NCI-H460 (cell line): Measurements from ENCODE around the gene TYW3. TPM values are rescaled to one million over a fixed set of nuclear protein-coding genes. Genes with fewer than 3 reads are reported as not detected.
A peak's percentile ranks its signal among the peaks of the same experiment; 100 is the strongest.

Source experiments
- DNase-seq: peaks from one replicate; pipeline ENCODE4 v3.0.0-alpha.2; 2016; ENCODE audit warnings: low read depth; ENCODE audit errors: extremely low read depth
- polyA plus RNA-seq: library from polyadenylated mRNA; depleted of rRNA; stranded (reverse); fragments of >200 nt; gene quantifications from 2 replicates; pipeline ENCODE4 v1.2.3, GENCODE V29; 2014; cell fraction: nucleus; rRNA removed
- total RNA-seq: library from RNA; depleted of rRNA; stranded (reverse); fragments of >200 nt; shearing (Covaris generic); gene quantifications from 2 replicates; pipeline ENCODE4 v1.2.3, GENCODE V29; 2014; rRNA removed

The TYW3 gene, protein sequence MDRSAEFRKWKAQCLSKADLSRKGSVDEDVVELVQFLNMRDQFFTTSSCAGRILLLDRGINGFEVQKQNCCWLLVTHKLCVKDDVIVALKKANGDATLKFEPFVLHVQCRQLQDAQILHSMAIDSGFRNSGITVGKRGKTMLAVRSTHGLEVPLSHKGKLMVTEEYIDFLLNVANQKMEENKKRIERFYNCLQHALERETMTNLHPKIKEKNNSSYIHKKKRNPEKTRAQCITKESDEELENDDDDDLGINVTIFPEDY
- total RNA-seq: 19.3 and 24.0 TPM in 2 replicates
- polyA plus RNA-seq: 24.0 and 26.4 TPM in 2 replicates

DNA sequence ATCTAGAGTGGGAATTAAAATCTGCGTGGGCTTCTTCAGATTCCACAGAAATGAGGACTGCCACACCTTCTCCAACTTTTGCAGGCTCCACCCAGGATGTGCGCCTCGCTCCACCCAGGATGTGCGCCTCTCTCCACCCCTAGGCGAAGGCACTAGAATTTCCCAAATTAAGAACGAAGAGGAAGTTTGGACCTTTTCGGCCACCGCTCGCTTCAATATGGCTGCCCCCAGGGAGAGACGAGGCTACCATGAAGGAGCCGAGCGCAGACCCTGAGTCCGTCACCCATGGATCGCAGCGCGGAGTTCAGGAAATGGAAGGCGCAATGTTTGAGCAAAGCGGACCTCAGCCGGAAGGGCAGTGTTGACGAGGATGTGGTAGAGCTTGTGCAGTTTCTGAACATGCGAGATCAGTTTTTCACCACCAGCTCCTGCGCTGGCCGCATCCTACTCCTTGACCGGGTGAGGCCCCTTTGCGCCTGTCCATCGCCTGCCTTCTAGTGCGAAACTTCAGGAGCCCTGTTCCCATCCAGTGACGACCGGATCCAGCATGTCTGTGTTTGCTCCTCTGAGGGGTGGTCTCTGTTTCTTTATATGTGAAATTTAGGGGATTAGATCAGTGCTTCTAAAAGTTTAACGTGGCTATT lies at the start of gene TYW3, which contains the start of gene CRYZ:
Gene TYW3 (plus strand): TSS at position 193 of the 644 bp plus-strand sequence. CDS start 93 bp downstream, at position 286.
Gene CRYZ (minus strand): TSS at position 91 of the 644 bp plus-strand sequence. CDS start 8,229 bp downstream, outside the sequence.
- DNase-seq: peak; percentile 87

GRCh38 chr1:74683656-74684055 lies 49.3 kb upstream of the TYW3 start:
- no peak for DNase-seq

- no peak for DNase-seq
Measured at GRCh38 chr1:74684301-74684700, 48.7 kb upstream of the TYW3 start.

GRCh38 chr1:74686928-74687327 lies 46.0 kb upstream of the TYW3 start:
- no peak for DNase-seq

DNA sequence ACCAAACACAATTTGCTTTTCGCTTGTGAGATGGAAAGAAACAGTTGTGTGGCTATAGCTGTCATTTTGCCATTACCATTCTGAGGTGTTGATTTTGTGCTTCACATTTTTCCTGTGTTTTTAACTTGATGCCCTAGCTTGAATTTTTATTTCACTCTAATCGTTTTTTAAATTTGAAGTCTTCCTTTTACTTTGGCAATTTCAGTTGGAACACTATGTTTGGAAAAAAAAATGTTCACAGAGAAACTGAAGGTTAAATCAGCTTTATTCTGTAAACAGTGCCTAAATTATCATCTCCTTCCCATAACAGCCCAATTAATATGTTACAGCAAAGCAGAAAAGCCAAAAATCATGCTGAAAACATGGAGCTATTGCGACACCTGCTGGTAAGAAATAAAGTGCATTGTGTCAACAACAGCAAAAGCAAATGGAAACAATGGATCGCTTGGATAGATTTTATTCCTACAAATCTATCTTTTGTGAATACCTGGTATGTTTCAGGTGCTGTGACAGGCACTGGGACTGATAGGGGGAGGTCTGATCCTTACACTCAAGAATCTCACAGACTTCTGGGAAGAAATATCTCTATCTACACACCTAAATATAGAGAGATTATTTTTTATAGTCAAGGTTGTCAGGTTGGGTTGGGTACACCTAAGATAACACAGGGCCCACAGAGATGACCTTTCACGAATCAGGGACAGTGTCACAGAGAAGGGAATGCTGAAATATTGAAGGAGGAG lies 43.2 kb upstream of the TYW3 start:
- DNase-seq: peak; percentile 50

DNA sequence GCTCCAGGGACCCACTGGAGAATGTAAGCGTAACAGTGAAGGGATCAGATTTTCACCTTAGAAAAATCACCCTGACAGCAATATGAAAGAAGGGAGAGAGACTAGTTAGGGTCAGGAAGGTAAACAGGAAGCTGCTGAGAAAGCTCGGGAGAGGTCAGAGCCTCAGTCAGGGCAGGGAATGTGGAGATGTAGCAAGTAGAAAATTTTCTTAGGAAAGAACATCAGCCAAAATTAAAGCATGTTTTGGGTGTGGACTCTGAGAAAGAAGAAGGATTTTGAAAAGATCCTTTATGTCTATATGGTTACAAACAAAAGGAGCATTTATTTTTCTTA lies 42.6 kb upstream of the TYW3 start:
- DNase-seq: no peak

DNA sequence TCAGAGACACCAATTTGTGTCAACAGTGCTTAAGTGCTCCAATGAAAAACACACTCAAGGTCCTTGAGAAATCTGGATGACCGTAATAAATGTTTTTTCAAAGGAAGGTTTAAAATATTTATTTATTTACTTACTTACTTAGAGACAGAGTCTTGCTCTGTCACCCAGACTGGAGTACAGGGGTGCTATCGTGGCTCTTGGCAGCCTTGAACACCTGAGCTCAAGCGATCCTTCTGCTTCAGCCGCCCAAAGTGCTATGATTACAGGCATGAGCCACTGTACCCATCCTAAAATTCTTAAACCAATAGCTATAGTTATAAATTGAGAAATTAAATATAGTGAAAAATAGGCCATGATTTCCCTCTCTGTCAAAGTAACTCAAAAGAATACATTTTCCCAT lies 42.0 kb upstream of the TYW3 start:
- DNase-seq: no peak

DNA sequence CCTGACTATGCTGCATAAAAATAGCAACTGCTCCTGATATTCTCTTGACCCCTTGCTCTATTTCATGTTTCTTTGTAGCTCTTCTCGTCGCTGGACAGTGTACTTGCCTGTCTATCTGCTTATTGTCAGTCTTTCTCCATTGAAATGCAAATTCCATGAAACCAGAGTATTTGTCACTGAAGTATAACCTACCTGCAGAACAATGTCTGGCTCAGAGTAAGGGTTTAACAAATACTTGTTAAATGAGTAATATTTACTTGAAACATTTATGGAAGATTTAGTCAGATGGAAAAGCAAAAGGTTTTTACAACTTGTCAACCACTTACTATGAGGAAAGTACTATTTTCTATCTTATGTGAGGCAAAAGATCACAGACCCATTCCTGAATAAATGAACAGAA lies 39.5 kb upstream of the TYW3 start:
- peak; percentile 50 for DNase-seq

DNA sequence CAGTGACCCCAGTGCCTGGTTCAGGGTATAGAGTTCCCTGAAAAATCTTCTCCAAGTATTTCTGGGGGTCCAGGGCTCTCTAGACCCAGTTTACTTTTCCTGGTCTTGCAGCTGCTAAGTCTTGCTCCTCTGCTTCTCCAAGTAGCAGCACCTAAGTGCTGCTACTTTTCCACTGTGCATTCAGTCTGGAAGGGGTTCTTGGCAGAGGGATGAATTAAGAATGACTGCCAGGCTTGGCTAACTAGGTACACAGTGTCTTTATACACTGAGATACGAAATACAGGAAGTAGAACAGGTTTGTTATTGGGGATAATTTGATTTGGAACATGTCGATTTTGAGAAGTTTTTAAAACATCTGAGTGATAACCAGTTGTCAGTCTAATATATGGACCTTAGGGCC lies 35.1 kb upstream of the TYW3 start:
- no peak for DNase-seq

- no peak for DNase-seq
Measured at GRCh38 chr1:74699331-74699730, 33.6 kb upstream of the TYW3 start.

GRCh38 chr1:74703386-74704182 lies 29.4 kb upstream of the TYW3 start:
- no peak for DNase-seq

- DNase-seq: no peak
Measured at GRCh38 chr1:74712881-74713280, 20.1 kb upstream of the TYW3 start.

- DNase-seq: no peak
Measured at GRCh38 chr1:74713849-74714248, 19.1 kb upstream of the TYW3 start.

GRCh38 chr1:74714429-74715235 lies 18.3 kb upstream of the TYW3 start:
- DNase-seq: no peak

- DNase-seq: no peak
Measured at GRCh38 chr1:74715236-74715502, 17.8 kb upstream of the TYW3 start.

DNA sequence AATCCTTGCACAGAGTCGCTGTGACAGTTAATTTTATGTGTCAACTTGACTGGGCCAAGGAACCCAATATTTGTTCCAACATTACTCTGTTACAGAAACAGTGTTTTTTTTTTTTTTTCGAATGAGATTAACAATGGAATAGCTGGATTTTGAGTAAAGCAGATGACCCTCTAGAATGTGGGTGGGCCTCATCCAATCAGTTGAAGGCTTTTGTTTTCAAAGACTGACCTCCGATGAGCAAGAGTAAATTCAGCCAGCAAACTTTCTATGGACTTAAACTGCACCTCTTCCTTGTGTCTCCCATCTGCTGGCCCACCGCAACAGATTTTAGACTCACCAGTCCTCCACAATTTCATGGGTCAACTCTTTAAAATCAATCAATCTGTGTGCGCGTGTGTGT lies 17.1 kb upstream of the TYW3 start:
- DNase-seq: no peak

DNA sequence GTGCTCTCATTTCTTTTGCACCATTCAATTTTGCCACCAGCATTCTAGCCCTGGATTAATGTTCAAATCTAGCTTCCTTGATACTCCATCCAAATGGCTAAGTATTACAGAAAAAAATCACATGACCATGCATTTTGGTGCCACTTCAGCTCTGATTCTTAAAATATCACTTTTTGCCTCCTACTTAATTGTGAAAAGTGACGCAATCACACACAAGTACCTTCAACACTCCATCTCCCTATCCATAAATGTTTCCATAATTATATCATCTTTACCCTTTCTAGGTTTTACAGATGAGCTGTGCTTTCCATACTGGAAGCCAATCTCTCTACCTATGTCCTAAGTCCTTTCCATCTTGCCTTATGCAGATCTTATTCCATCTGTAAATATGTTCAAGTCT lies 16.1 kb upstream of the TYW3 start:
- DNase-seq: no peak

GRCh38 chr1:74717626-74718025 lies 15.3 kb upstream of the TYW3 start:
- DNase-seq: no peak

DNA sequence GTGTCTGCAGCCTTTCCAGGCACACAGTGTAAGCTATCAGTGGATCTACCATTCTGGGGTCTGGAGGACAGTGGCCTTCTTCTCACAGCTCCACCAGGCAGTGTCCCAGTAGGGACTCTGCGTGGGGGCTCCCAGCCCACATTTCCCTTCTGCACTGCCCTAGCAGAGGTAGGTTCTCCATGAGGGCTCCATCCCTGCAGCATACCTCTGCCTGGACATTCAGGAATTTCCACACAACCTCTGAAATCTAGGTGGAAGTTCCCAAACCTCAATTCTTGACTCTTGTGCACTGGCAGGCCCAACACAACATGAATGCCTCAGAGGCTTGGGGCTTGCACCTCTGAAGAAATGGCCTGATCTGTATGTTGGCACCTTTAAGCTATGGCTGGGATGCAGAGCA lies 6.9 kb upstream of the TYW3 start:
- DNase-seq: no peak

GRCh38 chr1:74728736-74729135 lies 4.2 kb upstream of the TYW3 start:
- DNase-seq: no peak
